NCI-H510A treated with DMSO at 0.1 percent for 48 hours (cell line): ENCODE results near the gene NUTF2.
"Not testable (repeated sequence)": the region's sequence is repeated elsewhere in the genome, so short reads cannot be mapped to it uniquely, and the experiment has no call there.

Experiments
- DNase-seq: peaks from one replicate; lab custom pipeline; 2025; lab: John Stamatoyannopoulos, UW

NUTF2 gene

GRCh38 chr16:67885545-67885944 lies 38.8 kb downstream of the NUTF2 start:
- no peak for DNase-seq

- DNase-seq = no peak
These were observed 39.2 kb downstream of the NUTF2 start for GRCh38 chr16:67885976-67886375.

- DNase-seq = no peak
These were observed 39.7 kb downstream of the NUTF2 start for GRCh38 chr16:67886387-67886786.

- no peak for DNase-seq
These were observed 41.6 kb downstream of the NUTF2 start for GRCh38 chr16:67888331-67888730.

DNA sequence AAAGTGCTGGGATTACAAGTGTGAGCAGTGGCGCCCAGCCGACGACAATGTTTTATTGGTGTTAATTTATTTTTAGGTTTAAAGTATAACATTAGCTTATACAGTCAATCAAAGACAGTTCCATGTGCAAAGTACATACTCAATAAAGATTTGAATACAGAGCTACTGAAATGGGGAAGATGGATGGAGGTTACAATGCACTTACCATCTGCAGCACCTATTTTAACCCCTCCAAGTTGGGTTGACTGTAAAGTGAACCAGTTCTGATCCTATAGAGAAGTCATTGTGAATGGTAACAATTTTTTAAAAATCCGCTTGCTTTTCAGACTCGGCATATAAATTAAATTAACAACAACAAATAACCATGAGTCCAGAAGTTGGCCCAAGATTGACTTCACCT lies 45.6 kb downstream of the NUTF2 start:
- no peak for DNase-seq

DNA sequence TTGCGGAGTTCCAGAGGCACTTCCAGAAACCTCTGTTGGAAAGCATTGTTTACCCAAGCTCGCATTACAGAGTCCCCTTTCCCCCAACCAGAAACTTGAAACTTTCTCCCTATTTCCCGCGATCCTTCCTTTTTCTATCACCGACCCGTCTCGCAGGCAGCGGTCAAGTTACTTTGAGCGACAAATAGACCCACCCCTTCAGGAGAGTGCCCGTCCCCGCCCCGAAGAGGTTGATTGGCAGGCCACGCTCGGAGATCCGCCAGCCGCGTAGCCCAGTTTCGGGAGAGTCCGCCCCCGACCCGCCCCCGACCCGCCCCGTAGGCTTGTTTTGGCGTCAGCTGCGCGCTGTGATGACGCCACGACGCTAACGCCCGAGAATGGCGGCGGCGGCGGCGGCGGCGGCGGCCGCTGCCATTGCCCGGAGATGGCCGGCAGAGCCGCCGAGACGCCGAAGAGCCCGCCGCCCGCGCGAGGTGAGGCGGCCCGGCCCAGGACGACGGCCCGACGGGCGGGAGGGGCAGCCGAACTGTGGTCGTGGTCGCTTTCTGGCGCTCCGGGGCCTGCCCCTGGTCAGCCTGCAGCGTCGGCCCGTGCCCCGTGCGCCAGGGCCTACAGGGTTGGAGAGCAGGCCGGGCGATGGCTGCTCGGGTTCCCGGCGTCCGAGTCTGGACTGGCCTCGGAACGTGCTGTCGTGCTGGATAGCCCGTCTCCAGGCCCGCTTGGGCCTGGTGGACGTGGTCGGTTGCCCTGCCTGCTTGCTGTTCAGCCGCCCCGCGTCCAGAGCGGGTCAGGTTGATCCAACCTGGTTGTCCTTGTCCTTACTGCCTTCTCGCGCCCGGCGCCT lies 46.4 kb downstream of the NUTF2 start, which contains the start of gene PSKH1:
Gene PSKH1, plus strand, starts transcription at position 356 of the 844 bp plus-strand sequence. CDS start 15,496 bp downstream, outside the sequence.
- DNase-seq = peak; percentile 80

DNA sequence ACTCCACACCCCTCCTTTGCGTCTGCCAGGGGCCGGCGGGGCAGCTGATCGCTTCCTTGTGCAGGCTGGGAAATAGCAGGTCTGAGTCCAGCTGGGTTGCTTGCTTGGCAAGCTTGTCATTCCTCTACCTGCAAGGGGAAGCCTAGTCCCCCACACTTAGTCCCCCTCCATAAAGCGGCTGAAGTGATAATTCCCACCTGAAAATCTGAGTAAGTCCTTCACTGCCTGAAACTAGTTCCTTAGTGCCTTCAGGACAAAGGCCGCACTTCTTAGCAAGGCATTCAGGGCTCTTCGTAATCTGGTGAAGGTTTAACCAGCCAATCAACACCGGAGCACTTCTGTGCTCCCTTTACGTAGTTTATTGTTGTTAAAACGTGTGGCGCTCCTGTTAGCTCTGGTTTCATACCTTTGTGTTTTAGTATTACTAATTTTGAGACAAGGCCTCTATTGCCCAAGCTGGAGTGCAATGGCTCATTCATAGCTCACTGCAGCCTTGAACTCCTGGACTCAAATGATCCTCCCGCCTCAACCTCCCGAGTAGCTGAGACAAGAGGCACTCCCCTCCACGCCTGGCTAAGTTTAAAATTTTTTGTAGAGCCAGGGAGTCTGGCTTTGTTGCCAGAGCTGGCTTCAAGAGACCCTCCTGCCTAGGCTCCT lies 47.1 kb downstream of the NUTF2 start:
- no peak for DNase-seq

DNA sequence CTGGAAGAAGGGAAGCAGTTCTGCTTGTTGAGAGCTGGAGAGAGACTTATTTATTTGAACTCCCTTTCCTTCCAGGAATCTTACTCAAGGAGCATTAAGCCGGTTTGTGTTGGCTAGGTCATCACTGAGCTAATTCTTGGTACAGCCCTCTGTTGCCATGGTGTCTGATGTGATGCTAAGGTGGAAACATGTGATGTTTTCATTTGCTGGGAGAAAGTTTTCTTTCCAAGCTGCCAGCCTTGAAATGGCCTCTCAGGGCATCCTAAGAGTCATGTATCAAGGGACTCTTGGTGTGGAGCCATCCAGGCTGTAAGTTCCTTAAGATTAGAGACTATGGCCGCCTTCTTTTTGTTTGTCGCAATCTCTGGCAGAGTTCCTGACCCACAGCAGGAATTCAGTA lies 50.5 kb downstream of the NUTF2 start:
- DNase-seq = no peak

DNA sequence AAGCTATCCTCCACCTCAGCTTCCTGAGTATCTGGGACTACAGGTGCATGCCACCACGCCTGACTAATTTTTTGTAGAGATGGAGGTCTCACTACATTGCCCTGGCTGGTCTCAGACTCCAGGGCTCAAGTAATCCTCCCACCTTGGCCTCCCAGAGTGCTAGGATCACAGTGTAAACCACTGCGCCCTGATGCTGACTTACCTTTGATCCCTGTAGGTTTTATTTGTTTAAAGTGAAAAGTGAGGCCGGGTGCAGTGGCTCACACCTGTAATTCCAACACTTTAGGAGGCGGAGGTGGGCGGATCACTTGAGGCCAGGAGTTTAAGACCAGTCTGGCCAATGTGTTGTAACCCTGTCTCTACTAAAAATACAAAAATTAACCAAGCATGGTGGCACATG lies 55.0 kb downstream of the NUTF2 start:
- DNase-seq = no peak

GRCh38 chr16:67902831-67903230 lies 56.1 kb downstream of the NUTF2 start:
- DNase-seq = no peak

DNA sequence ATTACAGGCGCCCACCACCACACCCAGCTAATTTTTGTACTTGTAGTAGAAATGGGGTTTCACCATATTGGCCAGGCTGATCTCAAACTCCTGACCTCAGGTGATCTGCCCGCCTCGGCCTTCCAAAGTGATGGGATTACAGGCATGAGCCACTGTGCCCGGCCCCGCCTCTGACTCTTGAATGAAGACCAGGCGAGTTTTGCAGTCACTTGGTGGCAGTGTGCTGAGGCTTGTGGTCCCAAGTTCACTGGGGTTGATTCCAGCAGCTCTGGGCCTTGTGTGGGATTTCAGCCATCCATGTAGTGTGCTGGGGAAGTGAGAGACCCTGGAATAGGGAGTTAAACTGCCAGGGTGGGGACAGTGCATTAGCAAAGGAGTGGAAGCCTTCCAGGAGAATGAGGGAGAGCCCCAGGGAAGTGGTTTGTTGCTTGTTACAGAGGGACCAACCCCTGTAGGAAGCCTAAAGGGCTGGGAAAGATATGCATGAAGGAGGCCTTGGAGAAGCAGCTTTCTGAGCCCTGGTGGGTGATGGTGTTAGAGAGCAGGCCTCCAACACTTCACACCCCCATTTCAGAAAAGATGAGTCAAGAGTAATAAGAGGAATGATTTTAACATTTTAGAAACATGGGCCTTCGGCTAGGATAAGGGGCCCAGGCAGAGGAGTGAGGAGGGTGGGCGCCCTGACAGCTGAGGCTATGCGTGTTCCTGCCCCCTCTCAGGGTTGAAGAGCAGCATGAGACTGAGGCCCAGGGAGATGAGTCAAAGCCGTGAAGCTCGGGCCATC lies 60.9 kb downstream of the NUTF2 start:
- no peak for DNase-seq

DNA sequence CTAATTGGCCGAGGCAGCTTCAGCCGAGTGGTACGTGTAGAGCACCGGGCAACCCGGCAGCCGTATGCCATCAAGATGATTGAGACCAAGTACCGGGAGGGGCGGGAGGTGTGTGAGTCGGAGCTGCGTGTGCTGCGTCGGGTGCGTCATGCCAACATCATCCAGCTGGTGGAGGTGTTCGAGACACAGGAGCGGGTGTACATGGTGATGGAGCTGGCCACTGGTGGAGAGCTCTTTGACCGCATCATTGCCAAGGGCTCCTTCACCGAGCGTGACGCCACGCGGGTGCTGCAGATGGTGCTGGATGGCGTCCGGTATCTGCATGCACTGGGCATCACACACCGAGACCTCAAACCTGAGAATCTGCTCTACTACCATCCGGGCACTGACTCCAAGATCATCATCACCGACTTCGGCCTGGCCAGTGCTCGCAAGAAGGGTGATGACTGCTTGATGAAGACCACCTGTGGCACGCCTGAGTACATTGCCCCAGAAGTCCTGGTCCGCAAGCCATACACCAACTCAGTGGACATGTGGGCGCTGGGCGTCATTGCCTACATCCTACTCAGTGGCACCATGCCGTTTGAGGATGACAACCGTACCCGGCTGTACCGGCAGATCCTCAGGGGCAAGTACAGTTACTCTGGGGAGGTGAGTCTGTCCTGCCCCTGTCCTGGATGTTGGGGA lies 62.5 kb downstream of the NUTF2 start:
- no peak for DNase-seq

- peak; percentile 15 for DNase-seq
These were observed 63.4 kb downstream of the NUTF2 start for GRCh38 chr16:67910158-67910557.

- DNase-seq = no peak
These were observed 68.2 kb downstream of the NUTF2 start for GRCh38 chr16:67914758-67915495.

DNA sequence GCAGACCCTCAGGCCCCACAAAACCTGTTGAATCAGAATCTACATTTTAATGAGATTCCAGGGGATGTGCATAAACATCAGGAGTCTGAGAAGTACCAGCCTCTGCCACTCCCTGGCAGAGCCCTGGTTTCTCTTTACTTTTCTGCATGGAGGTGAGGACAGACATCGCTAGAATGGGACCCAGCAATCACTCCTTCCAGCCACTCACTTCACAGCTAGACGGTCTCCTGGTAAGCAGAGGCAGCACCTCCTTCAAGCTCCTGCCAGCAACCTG lies 68.7 kb downstream of the NUTF2 start:
- DNase-seq = not testable (repeated sequence)

DNA sequence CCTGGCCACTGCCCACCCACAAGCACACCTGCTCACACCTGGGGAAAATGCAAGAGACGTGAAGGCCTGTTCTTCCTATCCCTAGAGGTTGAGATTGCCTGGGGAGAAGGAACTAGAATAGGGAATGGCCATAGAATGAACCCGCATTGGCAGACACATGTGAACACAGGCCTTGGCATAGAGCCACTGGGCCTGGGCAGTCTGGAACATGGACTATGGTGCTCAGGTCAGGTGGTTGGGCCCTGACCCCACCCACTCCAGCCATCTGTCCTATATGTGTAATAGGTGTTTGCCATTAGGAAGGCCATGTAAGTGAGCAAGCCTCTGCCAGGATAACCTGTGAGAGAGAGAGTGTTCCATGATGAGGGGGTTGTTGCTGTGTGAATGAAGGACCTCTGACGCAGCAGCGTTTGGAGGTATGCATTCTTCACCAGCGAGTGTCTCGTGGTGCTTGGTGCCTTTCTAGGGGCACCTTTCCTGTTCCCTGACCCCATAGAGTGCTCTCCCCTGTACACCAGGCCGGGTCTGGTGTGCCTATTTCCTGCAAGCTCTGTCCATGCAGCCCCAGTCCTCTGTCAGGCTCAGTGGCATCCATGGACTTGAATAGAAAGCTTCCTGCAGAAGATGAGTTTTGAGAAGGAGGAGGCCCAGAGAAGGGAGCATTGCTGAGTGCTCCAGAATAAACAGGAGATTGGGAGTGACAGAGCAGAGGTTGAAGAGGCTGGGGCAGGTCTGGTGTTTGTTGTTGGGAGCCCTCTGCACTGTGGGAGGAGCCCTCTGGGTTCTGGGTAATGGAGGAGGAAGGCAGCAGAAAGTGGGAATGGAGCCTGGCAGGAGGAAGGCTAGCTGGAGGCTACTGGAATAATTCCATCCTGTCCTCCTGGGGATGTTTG lies 69.3 kb downstream of the NUTF2 start:
- DNase-seq = no peak

- no peak for DNase-seq
These were observed 70.6 kb downstream of the NUTF2 start for GRCh38 chr16:67917140-67917851.

DNA sequence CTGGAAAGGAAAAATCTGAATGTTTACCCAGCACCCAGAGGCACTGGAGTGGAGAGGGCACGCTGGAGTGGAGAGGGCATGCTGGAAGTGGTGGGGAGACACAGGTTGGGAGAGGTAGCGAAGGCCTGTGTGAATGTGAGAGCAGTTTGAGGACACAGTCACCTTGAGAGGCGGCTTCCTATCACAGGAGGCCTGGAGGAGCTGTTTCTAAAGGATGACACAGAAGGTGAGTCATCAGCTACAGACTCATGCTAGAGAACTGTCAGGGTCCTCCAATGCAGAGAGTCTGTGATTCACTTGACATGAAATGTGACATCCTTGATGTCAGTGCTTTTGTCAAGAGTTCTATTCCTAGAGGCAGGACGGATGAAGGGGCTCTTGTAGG lies 71.1 kb downstream of the NUTF2 start:
- DNase-seq = peak; percentile 42

GRCh38 chr16:67919622-67920221 lies 73.0 kb downstream of the NUTF2 start:
- DNase-seq = no peak
